Esophagus squamous epithelium (tissue), 4 donors: Measurements from ENCODE around the gene NR2C2AP.

ENCODE experiments used
- POLR2A ChIP-seq, 4 donors: fragments of 450-650 bp; IDR thresholded peaks; one replicate each; pipeline ENCODE4 v1.6.1; 2017; ENCODE audit warnings: antibody characterized with exemption in 4 of 4, mild to moderate bottlenecking in 4 of 4, moderate library complexity in 3 of 4
- TF ChIP-seq, protein P1 (sequence below), 6 experiments: fragments of 450-650 bp in 4 of 6; fragments of 200-600 bp in 2 of 6; sonication (generic) in 2 of 6; IDR thresholded peaks; one replicate each; pipeline ENCODE4 v1.5.1; 2016 to 2019; ENCODE audit warnings: antibody characterized with exemption in 6 of 6, mild to moderate bottlenecking in 4 of 6, moderate library complexity in 4 of 6

DNA sequence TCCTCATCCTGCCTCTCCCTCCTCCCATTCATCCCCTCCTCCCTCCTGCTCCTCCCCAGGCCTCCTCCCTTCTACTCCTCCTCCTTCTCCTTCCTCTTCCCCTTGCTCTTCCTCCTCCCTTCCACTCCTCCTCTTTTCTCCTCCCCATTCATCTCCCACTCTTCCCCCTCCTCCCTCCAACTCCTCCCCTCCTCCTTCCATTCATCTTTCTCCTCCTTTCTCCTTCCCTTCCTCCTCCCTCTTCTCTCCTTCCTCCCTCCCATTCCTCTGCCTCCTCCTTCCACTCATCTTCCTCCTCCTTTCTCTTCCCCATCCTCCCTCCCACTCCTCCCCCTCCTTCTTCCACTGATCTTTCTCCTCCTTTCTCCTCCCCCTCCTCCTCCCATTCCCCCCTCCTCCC lies 36.5 kb upstream of the NR2C2AP start:
- TF ChIP-seq, protein P1, sequence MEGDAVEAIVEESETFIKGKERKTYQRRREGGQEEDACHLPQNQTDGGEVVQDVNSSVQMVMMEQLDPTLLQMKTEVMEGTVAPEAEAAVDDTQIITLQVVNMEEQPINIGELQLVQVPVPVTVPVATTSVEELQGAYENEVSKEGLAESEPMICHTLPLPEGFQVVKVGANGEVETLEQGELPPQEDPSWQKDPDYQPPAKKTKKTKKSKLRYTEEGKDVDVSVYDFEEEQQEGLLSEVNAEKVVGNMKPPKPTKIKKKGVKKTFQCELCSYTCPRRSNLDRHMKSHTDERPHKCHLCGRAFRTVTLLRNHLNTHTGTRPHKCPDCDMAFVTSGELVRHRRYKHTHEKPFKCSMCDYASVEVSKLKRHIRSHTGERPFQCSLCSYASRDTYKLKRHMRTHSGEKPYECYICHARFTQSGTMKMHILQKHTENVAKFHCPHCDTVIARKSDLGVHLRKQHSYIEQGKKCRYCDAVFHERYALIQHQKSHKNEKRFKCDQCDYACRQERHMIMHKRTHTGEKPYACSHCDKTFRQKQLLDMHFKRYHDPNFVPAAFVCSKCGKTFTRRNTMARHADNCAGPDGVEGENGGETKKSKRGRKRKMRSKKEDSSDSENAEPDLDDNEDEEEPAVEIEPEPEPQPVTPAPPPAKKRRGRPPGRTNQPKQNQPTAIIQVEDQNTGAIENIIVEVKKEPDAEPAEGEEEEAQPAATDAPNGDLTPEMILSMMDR (IDR thresholded peaks at IDR 0.05), result no peak
- TF ChIP-seq POLR2A (IDR thresholded peaks at IDR 0.05), result no peak
